HepG2 (cell line): ENCODE results near the gene SKI. TPM values are rescaled to one million over a fixed set of nuclear protein-coding genes. Genes with fewer than 3 reads are reported as not detected.

Experiments
- AGO2 ChIP-seq: fragments of 200-400 bp; formaldehyde crosslinking; optimal IDR thresholded peaks from 2 replicates; pipeline ENCODE3; 2017; ENCODE audit warnings: mild to moderate bottlenecking, low read depth, low read length, moderate library complexity
- ARID2 ChIP-seq: sonication (generic); formaldehyde crosslinking; IDR thresholded peaks from 2 replicates; pipeline ENCODE4 v1.8.1; 2022; ENCODE audit warnings: mild to moderate bottlenecking, missing genetic modification reagents, borderline replicate concordance
- ATF4 ChIP-seq, 2 experiments: fragments of 450-650 bp in 1 of 2; sonication (generic) in 1 of 2; formaldehyde crosslinking; IDR thresholded peaks; 2 replicates each; pipeline versions ENCODE4 v1.5.0 to v1.8.0; 2020 to 2022; ENCODE audit warnings: mild to moderate bottlenecking in 1 of 2, missing genetic modification reagents in 1 of 2
- ELF4 ChIP-seq: sonication (generic); formaldehyde crosslinking; IDR thresholded peaks from 2 replicates; pipeline ENCODE4 v1.5.0; 2020; ENCODE audit warnings: missing genetic modification reagents, mild to moderate bottlenecking, moderate library complexity, borderline replicate concordance
- MATR3 ChIP-seq: sonication (generic); formaldehyde crosslinking; IDR thresholded peaks from 2 replicates; pipeline ENCODE4 v1.4.0; 2020; ENCODE audit warnings: missing genetic modification reagents
- MTF2 ChIP-seq: sonication (generic); formaldehyde crosslinking; IDR thresholded peaks from 2 replicates; pipeline ENCODE4 v1.5.0; 2020; ENCODE audit warnings: missing genetic modification reagents, borderline replicate concordance
- NONO ChIP-seq, 2 experiments: fragments of 450-650 bp in 1 of 2; sonication (generic) in 1 of 2; formaldehyde crosslinking in 1 of 2; IDR thresholded peaks in 1 of 2; conservative IDR thresholded peaks in 1 of 2; 2 replicates each; pipeline versions ENCODE4 v1.6.1 to v1.8.0; 2017 to 2022; ENCODE audit warnings: mild to moderate bottlenecking in 1 of 2, missing genetic modification reagents in 1 of 2, moderate library complexity in 1 of 2
- NR2F2 ChIP-seq: IDR thresholded peaks from 2 replicates; pipeline ENCODE4 v1.6.1; 2012; ENCODE audit warnings: low read depth, inconsistent platforms, borderline replicate concordance
- POLR2G ChIP-seq: fragments of 200-400 bp; formaldehyde crosslinking; IDR thresholded peaks from 2 replicates; pipeline ENCODE4 v1.6.1; 2018; ENCODE audit warnings: mild to moderate bottlenecking, low read depth, low read length, moderate library complexity
- RCOR2 ChIP-seq: IDR thresholded peaks from 2 replicates; pipeline ENCODE4 v1.6.1; 2016; ENCODE audit warnings: missing biosample characterization, missing genetic modification reagents
- SCMH1 ChIP-seq: sonication (generic); formaldehyde crosslinking; IDR thresholded peaks from 2 replicates; pipeline ENCODE4 v1.9.0; 2021; ENCODE audit warnings: missing genetic modification reagents, mild to moderate bottlenecking, borderline replicate concordance
- SP5 ChIP-seq: IDR thresholded peaks from 2 replicates; pipeline ENCODE4 v1.6.1; 2016; ENCODE audit warnings: low read depth, borderline replicate concordance
- ZNF160 ChIP-seq: sonication (generic); formaldehyde crosslinking; IDR thresholded peaks from 2 replicates; pipeline ENCODE4 v1.8.0; 2022; ENCODE audit warnings: mild to moderate bottlenecking, inconsistent platforms, missing genetic modification reagents
- ZNF3 ChIP-seq: IDR thresholded peaks from 2 replicates; pipeline ENCODE4 v1.7.0; 2017; ENCODE audit warnings: inconsistent platforms
- ZNF33B ChIP-seq: sonication (generic); formaldehyde crosslinking; IDR thresholded peaks from 2 replicates; pipeline ENCODE4 v1.5.1; 2020; ENCODE audit warnings: mild to moderate bottlenecking, missing genetic modification reagents
- ZNF563 ChIP-seq: sonication (generic); formaldehyde crosslinking; IDR thresholded peaks from 2 replicates; pipeline ENCODE4 v1.8.0; 2022; ENCODE audit warnings: mild to moderate bottlenecking, moderate library complexity, missing genetic modification reagents
- ZNF619 ChIP-seq: sonication (generic); formaldehyde crosslinking; IDR thresholded peaks from 2 replicates; pipeline ENCODE4 v1.4.0; 2020; ENCODE audit warnings: mild to moderate bottlenecking, missing genetic modification reagents
- ZNF652 ChIP-seq: IDR thresholded peaks from 2 replicates; pipeline ENCODE4 v1.6.1; 2016; ENCODE audit warnings: low read depth, borderline replicate concordance
- ZNF740 ChIP-seq: sonication (generic); formaldehyde crosslinking; IDR thresholded peaks from 2 replicates; pipeline ENCODE4 v1.4.0; 2020; ENCODE audit warnings: missing genetic modification reagents
- ZNF772 ChIP-seq: sonication (generic); formaldehyde crosslinking; IDR thresholded peaks from 2 replicates; pipeline ENCODE4 v1.5.0; 2020; ENCODE audit warnings: mild to moderate bottlenecking, missing genetic modification reagents
- ZNF781 ChIP-seq: sonication (generic); formaldehyde crosslinking; IDR thresholded peaks from 2 replicates; pipeline ENCODE4 v1.5.1; 2020; ENCODE audit warnings: borderline replicate concordance, mild to moderate bottlenecking, missing genetic modification reagents; ENCODE audit errors: not compliant biosample characterization
- ZSCAN25 ChIP-seq: sonication (generic); formaldehyde crosslinking; IDR thresholded peaks from 2 replicates; pipeline ENCODE4 v1.8.0; 2022; ENCODE audit warnings: mild to moderate bottlenecking, missing genetic modification reagents
- ZXDC ChIP-seq: sonication (generic); formaldehyde crosslinking; IDR thresholded peaks from 2 replicates; pipeline ENCODE4 v1.5.0; 2020; ENCODE audit warnings: mild to moderate bottlenecking, missing genetic modification reagents
- polyA plus RNA-seq, 8 experiments: library from polyadenylated mRNA; depleted of rRNA in 3 of 8; stranded (reverse) in 7 of 8; unstranded in 1 of 8; fragments of >200 nt; fragmentation: Illumina TruSeq in 4 of 8; extraction: Trizol in 4 of 8; gene quantifications; 2 replicates each; pipeline versions ENCODE4 v1.2.1 to v1.2.3, GENCODE V29; 2011 to 2016; ENCODE audit warnings: low read depth in 4 of 8, missing spikeins in 1 of 8, mixed read lengths in 1 of 8; ENCODE audit not compliant: insufficient read depth in 1 of 8
- total RNA-seq, 5 experiments: library from RNA; depleted of rRNA; stranded (reverse); fragments of >200 nt; fragmentation: Illumina TruSeq; extraction: Trizol; gene quantifications; 2 replicates each; pipeline ENCODE4 v1.2.3, GENCODE V29; 2016; ENCODE audit warnings: low read depth in 1 of 5

SKI gene
- total and polyA plus RNA-seq, 2 of the 13 experiments (the other 11 are each of a cell fraction or from before 2014, with no cell fraction given) = 4.7 to 6.9 TPM

GRCh38 chr1:2233997-2234761 is 6.1 kb downstream of the SKI start (continued):
- no peak for TF ChIP-seq ZNF781 (CRISPR knock-in tag)
- TF ChIP-seq ZNF652 (CRISPR knock-in tag) = no peak
- no peak for TF ChIP-seq NONO (IDR thresholded peaks at IDR 0.05)
- peak; percentile 47; the same call in 1 of the 2 replicates for TF ChIP-seq NONO (CRISPR knock-in tag; conservative IDR thresholded peaks at IDR 0.05)
- TF ChIP-seq ZXDC = no peak
- TF ChIP-seq MATR3 (CRISPR knock-in tag) = no peak
- TF ChIP-seq ZNF772 (CRISPR knock-in tag) = peak; percentile 49
- peak in 1 of 2 experiments; percentile 89; a peak in 2 of 4 replicates for TF ChIP-seq ATF4 (CRISPR knock-in tag; IDR thresholded peaks at IDR 0.05)
- no peak for TF ChIP-seq ZNF619 (CRISPR knock-in tag)
- TF ChIP-seq ZNF33B (CRISPR knock-in tag) = no peak
- no peak for TF ChIP-seq ZNF563
- no peak for TF ChIP-seq ELF4 (CRISPR knock-in tag)
- peak; percentile 70 for TF ChIP-seq ZNF740
- TF ChIP-seq SP5 = peak; percentile 80; the same call in 1 of the 2 replicates
- TF ChIP-seq ARID2 (CRISPR knock-in tag) = no peak
- no peak for TF ChIP-seq MTF2 (CRISPR knock-in tag)
- 0 out of 2 replicates have a peak, but pooled peaks have one; percentile 51 for TF ChIP-seq RCOR2 (CRISPR knock-in tag)
- TF ChIP-seq ZNF160 (CRISPR knock-in tag) = no peak
- TF ChIP-seq ZSCAN25 (CRISPR knock-in tag) = no peak
- TF ChIP-seq SCMH1 = no peak
- TF ChIP-seq AGO2 = peak; percentile 67
- peak; percentile 60; the same call in 1 of the 2 replicates for TF ChIP-seq NR2F2
- TF ChIP-seq POLR2G = peak; percentile 36; the same call in 1 of the 2 replicates
- TF ChIP-seq ZNF3 = 0 out of 2 replicates have a peak, but pooled peaks have one; percentile 45
